ENCODE measurements around the gene COL27A1. TPM values are rescaled to one million over a fixed set of nuclear protein-coding genes. Genes with fewer than 3 reads are reported as not detected.

The COL27A1 gene
- polyA plus RNA-seq, 1 donor (not counting 4 experiments of a cell fraction or from before 2014, with no cell fraction given) = 14.0 TPM

DNA sequence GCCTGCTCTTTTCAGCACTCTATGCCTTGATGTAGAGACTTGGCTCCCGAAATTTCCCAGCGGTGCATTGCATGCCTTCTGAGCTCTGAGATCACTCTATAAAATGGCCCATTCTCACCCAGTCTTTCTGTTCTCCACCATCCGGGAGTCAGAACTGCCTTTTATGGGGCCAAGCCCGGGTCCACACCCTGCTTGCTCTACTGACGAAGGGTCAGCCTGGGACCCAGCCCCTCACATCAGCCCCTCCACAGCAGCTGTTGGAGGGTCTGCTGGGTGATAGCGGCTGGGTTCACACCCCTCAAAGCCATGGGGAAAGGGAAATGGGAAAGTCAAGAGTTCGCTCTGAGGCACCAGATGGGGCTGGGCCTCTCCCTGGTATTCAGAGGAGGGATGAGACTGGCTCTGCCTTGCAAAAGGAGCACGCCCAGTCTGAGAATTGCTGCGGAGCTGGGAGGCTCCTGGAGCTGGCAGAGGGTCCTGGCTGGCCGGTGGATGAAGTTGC lies 101.5 kb downstream of the COL27A1 start:
- dilution Hi-C loops (cut with MboI; ENCODE audit: extremely low pct_ligation_motif_present, low sequenced_read_pairs) = no loop called here
- peaks cover 2% of the 10 kb centered on the region for H3K9me1 ChIP-seq (ENCODE audit: control insufficient read depth, extremely low read depth, insufficient read depth, low read length)
- no peak for TF ChIP-seq EZH2 (IDR thresholded peaks at IDR 0.05; ENCODE audit: low read length)
- TF ChIP-seq, protein P1, sequence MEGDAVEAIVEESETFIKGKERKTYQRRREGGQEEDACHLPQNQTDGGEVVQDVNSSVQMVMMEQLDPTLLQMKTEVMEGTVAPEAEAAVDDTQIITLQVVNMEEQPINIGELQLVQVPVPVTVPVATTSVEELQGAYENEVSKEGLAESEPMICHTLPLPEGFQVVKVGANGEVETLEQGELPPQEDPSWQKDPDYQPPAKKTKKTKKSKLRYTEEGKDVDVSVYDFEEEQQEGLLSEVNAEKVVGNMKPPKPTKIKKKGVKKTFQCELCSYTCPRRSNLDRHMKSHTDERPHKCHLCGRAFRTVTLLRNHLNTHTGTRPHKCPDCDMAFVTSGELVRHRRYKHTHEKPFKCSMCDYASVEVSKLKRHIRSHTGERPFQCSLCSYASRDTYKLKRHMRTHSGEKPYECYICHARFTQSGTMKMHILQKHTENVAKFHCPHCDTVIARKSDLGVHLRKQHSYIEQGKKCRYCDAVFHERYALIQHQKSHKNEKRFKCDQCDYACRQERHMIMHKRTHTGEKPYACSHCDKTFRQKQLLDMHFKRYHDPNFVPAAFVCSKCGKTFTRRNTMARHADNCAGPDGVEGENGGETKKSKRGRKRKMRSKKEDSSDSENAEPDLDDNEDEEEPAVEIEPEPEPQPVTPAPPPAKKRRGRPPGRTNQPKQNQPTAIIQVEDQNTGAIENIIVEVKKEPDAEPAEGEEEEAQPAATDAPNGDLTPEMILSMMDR (optimal IDR thresholded peaks at IDR 0.05 in 1 of 3, IDR thresholded peaks at IDR 0.05 in 1 of 3, conservative IDR thresholded peaks at IDR 0.05 in 1 of 3; ENCODE audit: extremely low read depth in 1 of 3, insufficient read depth in 2 of 3, low read length in 3 of 3) = no peak
- H3K4me3 ChIP-seq (ENCODE audit: control insufficient read depth in 2 of 3, extremely low read depth in 1 of 3, insufficient read depth in 2 of 3, low read depth in 1 of 3, low read length in 3 of 3) = no peak overlapping the region
- no peaks in the 10 kb centered on the region for H3K79me2 ChIP-seq (ENCODE audit: control insufficient read depth, insufficient read depth, low read length)
- FAIRE-seq = no peak
- H3K4me2 ChIP-seq (ENCODE audit: control insufficient read depth, extremely low read depth, insufficient read depth, low read depth, low read length) = no peak overlapping the region
- H2AFZ ChIP-seq (ENCODE audit: control insufficient read depth, low read length) = no peak overlapping the region
- H3K36me3 ChIP-seq (ENCODE audit: control insufficient read depth in 2 of 2, extremely low read depth in 1 of 2, insufficient read depth in 2 of 2, low read length in 2 of 2) = peaks cover 8 to 14% of the 10 kb centered on the region in 2 experiments
- no peak for DNase-seq (ENCODE audit: low read depth, low spot score)
- H3K9ac ChIP-seq (ENCODE audit: control insufficient read depth, extremely low read depth, insufficient read depth, low read length) = no peak overlapping the region
- no peaks in the 10 kb centered on the region for H4K20me1 ChIP-seq (ENCODE audit: control insufficient read depth, extremely low read depth, insufficient read depth, low read length)
- no peaks in the 10 kb centered on the region for H3K9me3 ChIP-seq (ENCODE audit: control insufficient read depth, low read depth, low read length)
- H3K27me3 ChIP-seq (ENCODE audit: control insufficient read depth, extremely low read depth, insufficient read depth, low read length) = no peaks in the 10 kb centered on the region
- H3K4me1 ChIP-seq (ENCODE audit: control insufficient read depth, extremely low read depth, insufficient read depth, low read length) = no peaks in the 10 kb centered on the region
- no peak overlapping the region for H3K27ac ChIP-seq (ENCODE audit: control insufficient read depth, insufficient read depth, low read length)

DNA sequence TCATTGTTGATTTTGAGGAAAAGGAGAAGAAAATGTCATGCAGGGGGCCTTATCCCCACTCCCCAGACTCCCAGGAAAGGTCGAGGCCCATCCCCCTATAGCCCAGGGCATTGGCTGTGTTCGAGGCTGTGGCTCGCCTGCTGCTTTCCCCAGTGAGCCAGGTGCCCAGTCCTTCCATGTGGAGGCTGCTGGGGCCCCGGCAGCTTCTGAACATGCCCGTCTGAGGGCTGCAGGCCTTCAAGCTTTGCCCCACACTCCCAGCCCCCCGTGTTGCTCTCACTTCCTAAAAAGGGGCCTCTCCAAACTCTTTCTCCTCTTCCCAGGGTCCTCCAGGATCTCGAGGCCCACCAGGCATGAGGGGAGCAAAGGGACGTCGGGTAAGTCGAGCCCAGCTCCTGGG lies 102.9 kb downstream of the COL27A1 start:
- Histone ChIP-seq H3K36me3 (ENCODE audit: control insufficient read depth in 2 of 2, extremely low read depth in 1 of 2, insufficient read depth in 2 of 2, low read length in 2 of 2) (peaks cover 8 to 11% of the 10 kb centered on the region in 2 experiments), H3K9ac (ENCODE audit: control insufficient read depth, extremely low read depth, insufficient read depth, low read length) (no peak overlapping the region), H4K20me1 (ENCODE audit: control insufficient read depth, extremely low read depth, insufficient read depth, low read length) (no peaks in the 10 kb centered on the region), H3K27ac (ENCODE audit: control insufficient read depth, insufficient read depth, low read length) (no peak overlapping the region), H3K4me2 (ENCODE audit: control insufficient read depth, extremely low read depth, insufficient read depth, low read depth, low read length) (no peak overlapping the region), H2AFZ (ENCODE audit: control insufficient read depth, low read length) (no peak overlapping the region), H3K4me1 (ENCODE audit: control insufficient read depth, extremely low read depth, insufficient read depth, low read length) (no peaks in the 10 kb centered on the region), H3K9me1 (ENCODE audit: control insufficient read depth, extremely low read depth, insufficient read depth, low read length) (no peaks in the 10 kb centered on the region), H3K9me3 (ENCODE audit: control insufficient read depth, low read depth, low read length) (no peaks in the 10 kb centered on the region), H3K27me3 (ENCODE audit: control insufficient read depth, extremely low read depth, insufficient read depth, low read length) (no peaks in the 10 kb centered on the region), H3K79me2 (ENCODE audit: control insufficient read depth, insufficient read depth, low read length) (no peaks in the 10 kb centered on the region), H3K4me3 (ENCODE audit: control insufficient read depth in 2 of 3, extremely low read depth in 1 of 3, insufficient read depth in 2 of 3, low read depth in 1 of 3, low read length in 3 of 3) (no peak overlapping the region)
- TF ChIP-seq EZH2 (IDR thresholded peaks at IDR 0.05; ENCODE audit: low read length) = no peak
- TF ChIP-seq, protein P1 (optimal IDR thresholded peaks at IDR 0.05 in 1 of 3, IDR thresholded peaks at IDR 0.05 in 1 of 3, conservative IDR thresholded peaks at IDR 0.05 in 1 of 3; ENCODE audit: extremely low read depth in 1 of 3, insufficient read depth in 2 of 3, low read length in 3 of 3) = no peak
- FAIRE-seq = no peak
- no peak for DNase-seq (ENCODE audit: low read depth, low spot score)
- dilution Hi-C loops (cut with MboI; ENCODE audit: extremely low pct_ligation_motif_present, low sequenced_read_pairs) = no loop called here

All from keratinocyte (primary cell).